HepG2 (cell line): ENCODE results near the gene IFI30. TPM values are rescaled to one million over a fixed set of nuclear protein-coding genes. Genes with fewer than 3 reads are reported as not detected.

Experiments
- AKAP8 ChIP-seq: sonication (generic); formaldehyde crosslinking; IDR thresholded peaks from 2 replicates; pipeline ENCODE4 v1.5.1; 2020; ENCODE audit warnings: mild to moderate bottlenecking, missing genetic modification reagents
- ARNTL ChIP-seq: sonication (generic); formaldehyde crosslinking; IDR thresholded peaks from 2 replicates; pipeline ENCODE4 v1.4.0; 2020; ENCODE audit warnings: mild to moderate bottlenecking, missing genetic modification reagents
- JDP2 ChIP-seq: sonication (generic); formaldehyde crosslinking; IDR thresholded peaks from 2 replicates; pipeline ENCODE4 v1.8.1; 2022; ENCODE audit warnings: missing genetic modification reagents, borderline replicate concordance
- KLF11 ChIP-seq: IDR thresholded peaks from 2 replicates; pipeline ENCODE4 v1.6.1; 2016; ENCODE audit warnings: missing compliant biosample characterization
- KLF15 ChIP-seq: sonication (generic); formaldehyde crosslinking; IDR thresholded peaks from 2 replicates; pipeline ENCODE4 v1.8.1; 2023; ENCODE audit warnings: borderline replicate concordance, mild to moderate bottlenecking, inconsistent platforms, missing genetic modification reagents, mixed read lengths
- NFE2 ChIP-seq: sonication (generic); formaldehyde crosslinking; IDR thresholded peaks from 2 replicates; pipeline ENCODE4 v1.4.0; 2020; ENCODE audit warnings: missing genetic modification reagents
- RELA ChIP-seq: sonication (generic); formaldehyde crosslinking; IDR thresholded peaks from 2 replicates; pipeline ENCODE4 v1.4.0; 2020; ENCODE audit warnings: missing genetic modification reagents
- SRY ChIP-seq: sonication (generic); formaldehyde crosslinking; IDR thresholded peaks from 2 replicates; pipeline ENCODE4 v1.8.0; 2022; ENCODE audit warnings: mild to moderate bottlenecking, missing genetic modification reagents
- STAT5B ChIP-seq: sonication (generic); formaldehyde crosslinking; IDR thresholded peaks from 2 replicates; pipeline ENCODE4 v1.4.0; 2020; ENCODE audit warnings: missing genetic modification reagents
- ZNF160 ChIP-seq: sonication (generic); formaldehyde crosslinking; IDR thresholded peaks from 2 replicates; pipeline ENCODE4 v1.8.0; 2022; ENCODE audit warnings: mild to moderate bottlenecking, inconsistent platforms, missing genetic modification reagents
- ZNF180 ChIP-seq: sonication (generic); formaldehyde crosslinking; IDR thresholded peaks from 2 replicates; pipeline ENCODE4 v1.4.0; 2020; ENCODE audit warnings: low read depth, missing genetic modification reagents, borderline replicate concordance
- ZNF224 ChIP-seq: sonication (generic); formaldehyde crosslinking; IDR thresholded peaks from 2 replicates; pipeline ENCODE4 v1.5.0; 2020; ENCODE audit warnings: mild to moderate bottlenecking, missing genetic modification reagents
- ZNF713 ChIP-seq: sonication (generic); formaldehyde crosslinking; IDR thresholded peaks from 2 replicates; pipeline ENCODE4 v1.4.0; 2020; ENCODE audit warnings: mild to moderate bottlenecking, missing genetic modification reagents
- ZNF788 ChIP-seq: sonication (generic); formaldehyde crosslinking; IDR thresholded peaks from 2 replicates; pipeline ENCODE4 v1.5.0; 2020; ENCODE audit warnings: mild to moderate bottlenecking, missing genetic modification reagents, borderline replicate concordance
- ZSCAN30 ChIP-seq: sonication (generic); formaldehyde crosslinking; IDR thresholded peaks from 2 replicates; pipeline ENCODE4 v1.5.0; 2020; ENCODE audit warnings: mild to moderate bottlenecking, missing genetic modification reagents
- polyA plus RNA-seq, 8 experiments: library from polyadenylated mRNA; depleted of rRNA in 3 of 8; stranded (reverse) in 7 of 8; unstranded in 1 of 8; fragments of >200 nt; fragmentation: Illumina TruSeq in 4 of 8; extraction: Trizol in 4 of 8; gene quantifications; 2 replicates each; pipeline versions ENCODE4 v1.2.1 to v1.2.3, GENCODE V29; 2011 to 2016; ENCODE audit warnings: low read depth in 4 of 8, missing spikeins in 1 of 8, mixed read lengths in 1 of 8; ENCODE audit not compliant: insufficient read depth in 1 of 8
- total RNA-seq, 5 experiments: library from RNA; depleted of rRNA; stranded (reverse); fragments of >200 nt; fragmentation: Illumina TruSeq; extraction: Trizol; gene quantifications; 2 replicates each; pipeline ENCODE4 v1.2.3, GENCODE V29; 2016; ENCODE audit warnings: low read depth in 1 of 5
- TF ChIP-seq, protein P1 (sequence below): sonication (generic); formaldehyde crosslinking; IDR thresholded peaks from 2 replicates; pipeline ENCODE4 v1.4.0; 2020; ENCODE audit warnings: missing genetic modification reagents
- TF ChIP-seq, protein P2 (sequence below): sonication (generic); formaldehyde crosslinking; IDR thresholded peaks from 2 replicates; pipeline ENCODE4 v1.5.0; 2020; ENCODE audit warnings: mild to moderate bottlenecking, missing genetic modification reagents, borderline replicate concordance
- TF ChIP-seq, protein P3 (sequence below): sonication (generic); formaldehyde crosslinking; IDR thresholded peaks from 2 replicates; pipeline ENCODE4 v1.4.0; 2020; ENCODE audit warnings: mild to moderate bottlenecking, missing genetic modification reagents
- TF ChIP-seq, protein P4 (sequence below): sonication (generic); formaldehyde crosslinking; IDR thresholded peaks from 2 replicates; pipeline ENCODE4 v1.4.0; 2020; ENCODE audit warnings: missing genetic modification reagents, low read depth, mild to moderate bottlenecking, borderline replicate concordance
- TF ChIP-seq, protein P5 (sequence below): IDR thresholded peaks from 2 replicates; pipeline ENCODE4 v1.6.1; 2012; ENCODE audit warnings: inconsistent platforms

IFI30 gene
- total and polyA plus RNA-seq, 2 of the 13 experiments (the other 11 are each of a cell fraction or from before 2014, with no cell fraction given): 25.0 to 79.4 TPM

DNA sequence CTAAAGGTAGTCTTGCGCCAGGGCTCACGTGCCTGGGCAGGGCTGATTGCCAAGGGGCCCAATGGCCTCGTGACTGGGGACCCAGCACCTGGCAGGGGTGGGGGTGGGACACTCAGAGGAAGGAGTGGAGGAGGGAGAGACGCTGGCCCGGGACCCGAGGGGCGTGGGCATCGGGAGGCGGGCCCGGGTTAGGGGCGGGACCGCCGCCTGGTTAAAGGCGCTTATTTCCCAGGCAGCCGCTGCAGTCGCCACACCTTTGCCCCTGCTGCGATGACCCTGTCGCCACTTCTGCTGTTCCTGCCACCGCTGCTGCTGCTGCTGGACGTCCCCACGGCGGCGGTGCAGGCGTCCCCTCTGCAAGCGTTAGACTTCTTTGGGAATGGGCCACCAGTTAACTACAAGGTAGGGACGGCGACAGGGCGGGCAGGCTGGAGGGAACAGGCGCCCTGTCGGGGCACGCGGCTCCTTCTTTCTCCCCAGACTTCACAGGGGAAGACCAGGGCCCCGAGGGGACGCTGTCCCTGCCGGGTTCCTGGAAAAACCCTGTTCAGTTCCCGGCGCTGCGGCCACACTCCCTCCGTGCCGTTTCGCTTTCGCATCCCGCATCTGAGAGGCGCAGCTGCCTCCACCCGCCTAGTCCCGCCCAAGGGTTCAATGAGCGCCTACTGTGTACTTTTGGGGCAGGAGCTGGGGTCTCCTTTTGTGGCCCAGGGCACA lies at the start of gene IFI30 (continued):
- TF ChIP-seq, protein P1, sequence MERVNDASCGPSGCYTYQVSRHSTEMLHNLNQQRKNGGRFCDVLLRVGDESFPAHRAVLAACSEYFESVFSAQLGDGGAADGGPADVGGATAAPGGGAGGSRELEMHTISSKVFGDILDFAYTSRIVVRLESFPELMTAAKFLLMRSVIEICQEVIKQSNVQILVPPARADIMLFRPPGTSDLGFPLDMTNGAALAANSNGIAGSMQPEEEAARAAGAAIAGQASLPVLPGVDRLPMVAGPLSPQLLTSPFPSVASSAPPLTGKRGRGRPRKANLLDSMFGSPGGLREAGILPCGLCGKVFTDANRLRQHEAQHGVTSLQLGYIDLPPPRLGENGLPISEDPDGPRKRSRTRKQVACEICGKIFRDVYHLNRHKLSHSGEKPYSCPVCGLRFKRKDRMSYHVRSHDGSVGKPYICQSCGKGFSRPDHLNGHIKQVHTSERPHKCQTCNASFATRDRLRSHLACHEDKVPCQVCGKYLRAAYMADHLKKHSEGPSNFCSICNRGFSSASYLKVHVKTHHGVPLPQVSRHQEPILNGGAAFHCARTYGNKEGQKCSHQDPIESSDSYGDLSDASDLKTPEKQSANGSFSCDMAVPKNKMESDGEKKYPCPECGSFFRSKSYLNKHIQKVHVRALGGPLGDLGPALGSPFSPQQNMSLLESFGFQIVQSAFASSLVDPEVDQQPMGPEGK: peak; percentile 72
- TF ChIP-seq, protein P2, sequence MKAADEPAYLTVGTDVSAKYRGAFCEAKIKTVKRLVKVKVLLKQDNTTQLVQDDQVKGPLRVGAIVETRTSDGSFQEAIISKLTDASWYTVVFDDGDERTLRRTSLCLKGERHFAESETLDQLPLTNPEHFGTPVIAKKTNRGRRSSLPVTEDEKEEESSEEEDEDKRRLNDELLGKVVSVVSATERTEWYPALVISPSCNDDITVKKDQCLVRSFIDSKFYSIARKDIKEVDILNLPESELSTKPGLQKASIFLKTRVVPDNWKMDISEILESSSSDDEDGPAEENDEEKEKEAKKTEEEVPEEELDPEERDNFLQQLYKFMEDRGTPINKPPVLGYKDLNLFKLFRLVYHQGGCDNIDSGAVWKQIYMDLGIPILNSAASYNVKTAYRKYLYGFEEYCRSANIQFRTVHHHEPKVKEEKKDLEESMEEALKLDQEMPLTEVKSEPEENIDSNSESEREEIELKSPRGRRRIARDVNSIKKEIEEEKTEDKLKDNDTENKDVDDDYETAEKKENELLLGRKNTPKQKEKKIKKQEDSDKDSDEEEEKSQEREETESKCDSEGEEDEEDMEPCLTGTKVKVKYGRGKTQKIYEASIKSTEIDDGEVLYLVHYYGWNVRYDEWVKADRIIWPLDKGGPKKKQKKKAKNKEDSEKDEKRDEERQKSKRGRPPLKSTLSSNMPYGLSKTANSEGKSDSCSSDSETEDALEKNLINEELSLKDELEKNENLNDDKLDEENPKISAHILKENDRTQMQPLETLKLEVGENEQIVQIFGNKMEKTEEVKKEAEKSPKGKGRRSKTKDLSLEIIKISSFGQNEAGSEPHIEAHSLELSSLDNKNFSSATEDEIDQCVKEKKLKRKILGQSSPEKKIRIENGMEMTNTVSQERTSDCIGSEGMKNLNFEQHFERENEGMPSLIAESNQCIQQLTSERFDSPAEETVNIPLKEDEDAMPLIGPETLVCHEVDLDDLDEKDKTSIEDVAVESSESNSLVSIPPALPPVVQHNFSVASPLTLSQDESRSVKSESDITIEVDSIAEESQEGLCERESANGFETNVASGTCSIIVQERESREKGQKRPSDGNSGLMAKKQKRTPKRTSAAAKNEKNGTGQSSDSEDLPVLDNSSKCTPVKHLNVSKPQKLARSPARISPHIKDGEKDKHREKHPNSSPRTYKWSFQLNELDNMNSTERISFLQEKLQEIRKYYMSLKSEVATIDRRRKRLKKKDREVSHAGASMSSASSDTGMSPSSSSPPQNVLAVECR (CRISPR knock-in tag): peak; percentile 68; the same call in 1 of the 2 replicates
- TF ChIP-seq, protein P3, sequence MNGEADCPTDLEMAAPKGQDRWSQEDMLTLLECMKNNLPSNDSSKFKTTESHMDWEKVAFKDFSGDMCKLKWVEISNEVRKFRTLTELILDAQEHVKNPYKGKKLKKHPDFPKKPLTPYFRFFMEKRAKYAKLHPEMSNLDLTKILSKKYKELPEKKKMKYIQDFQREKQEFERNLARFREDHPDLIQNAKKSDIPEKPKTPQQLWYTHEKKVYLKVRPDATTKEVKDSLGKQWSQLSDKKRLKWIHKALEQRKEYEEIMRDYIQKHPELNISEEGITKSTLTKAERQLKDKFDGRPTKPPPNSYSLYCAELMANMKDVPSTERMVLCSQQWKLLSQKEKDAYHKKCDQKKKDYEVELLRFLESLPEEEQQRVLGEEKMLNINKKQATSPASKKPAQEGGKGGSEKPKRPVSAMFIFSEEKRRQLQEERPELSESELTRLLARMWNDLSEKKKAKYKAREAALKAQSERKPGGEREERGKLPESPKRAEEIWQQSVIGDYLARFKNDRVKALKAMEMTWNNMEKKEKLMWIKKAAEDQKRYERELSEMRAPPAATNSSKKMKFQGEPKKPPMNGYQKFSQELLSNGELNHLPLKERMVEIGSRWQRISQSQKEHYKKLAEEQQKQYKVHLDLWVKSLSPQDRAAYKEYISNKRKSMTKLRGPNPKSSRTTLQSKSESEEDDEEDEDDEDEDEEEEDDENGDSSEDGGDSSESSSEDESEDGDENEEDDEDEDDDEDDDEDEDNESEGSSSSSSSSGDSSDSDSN (CRISPR knock-in tag): peak; percentile 60
- 0 out of 2 replicates have a peak, but pooled peaks have one; percentile 19 for TF ChIP-seq SRY
- TF ChIP-seq ZNF224 (CRISPR knock-in tag): peak; percentile 69; the same call in 1 of the 2 replicates
- TF ChIP-seq RELA: peak; percentile 55; the same call in 1 of the 2 replicates
- no peak for TF ChIP-seq STAT5B (CRISPR knock-in tag)
- no peak for TF ChIP-seq JDP2 (CRISPR knock-in tag)
- no peak for TF ChIP-seq ZSCAN30 (CRISPR knock-in tag)
- TF ChIP-seq ZNF713 (CRISPR knock-in tag): no peak
- TF ChIP-seq ZNF180 (CRISPR knock-in tag): 0 out of 2 replicates have a peak, but pooled peaks have one; percentile 24
- peak; percentile 17; the same call in 1 of the 2 replicates for TF ChIP-seq AKAP8 (CRISPR knock-in tag)
- TF ChIP-seq, protein P4, sequence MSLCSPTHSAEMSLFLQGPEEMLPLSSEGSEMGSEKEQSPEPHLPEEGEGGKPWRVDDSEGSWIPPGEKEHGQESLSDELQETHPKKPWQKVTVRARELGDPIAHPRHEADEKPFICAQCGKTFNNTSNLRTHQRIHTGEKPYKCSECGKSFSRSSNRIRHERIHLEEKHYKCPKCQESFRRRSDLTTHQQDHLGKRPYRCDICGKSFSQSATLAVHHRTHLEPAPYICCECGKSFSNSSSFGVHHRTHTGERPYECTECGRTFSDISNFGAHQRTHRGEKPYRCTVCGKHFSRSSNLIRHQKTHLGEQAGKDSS (CRISPR knock-in tag): no peak
- TF ChIP-seq ZNF160: no peak
- TF ChIP-seq NFE2: no peak
- TF ChIP-seq ARNTL (CRISPR knock-in tag): peak; percentile 46; the same call in 1 of the 2 replicates
- TF ChIP-seq KLF11 (CRISPR knock-in tag): no peak
- TF ChIP-seq ZNF788: peak; percentile 39; the same call in 1 of the 2 replicates
- TF ChIP-seq, protein P5, sequence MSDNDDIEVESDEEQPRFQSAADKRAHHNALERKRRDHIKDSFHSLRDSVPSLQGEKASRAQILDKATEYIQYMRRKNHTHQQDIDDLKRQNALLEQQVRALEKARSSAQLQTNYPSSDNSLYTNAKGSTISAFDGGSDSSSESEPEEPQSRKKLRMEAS: peak; percentile 31; the same call in 1 of the 2 replicates
- TF ChIP-seq KLF15 (CRISPR knock-in tag): peak; percentile 31; the same call in 1 of the 2 replicates
